GM21619 (cell line): ENCODE measurements around the gene RALB.

Experiments used
- ATAC-seq: cut with Tn5 transposase; IDR thresholded peaks from one replicate; pipeline ENCODE4 v1.9.1; 2021; ENCODE audit not compliant: unreplicated experiment

RALB gene

DNA sequence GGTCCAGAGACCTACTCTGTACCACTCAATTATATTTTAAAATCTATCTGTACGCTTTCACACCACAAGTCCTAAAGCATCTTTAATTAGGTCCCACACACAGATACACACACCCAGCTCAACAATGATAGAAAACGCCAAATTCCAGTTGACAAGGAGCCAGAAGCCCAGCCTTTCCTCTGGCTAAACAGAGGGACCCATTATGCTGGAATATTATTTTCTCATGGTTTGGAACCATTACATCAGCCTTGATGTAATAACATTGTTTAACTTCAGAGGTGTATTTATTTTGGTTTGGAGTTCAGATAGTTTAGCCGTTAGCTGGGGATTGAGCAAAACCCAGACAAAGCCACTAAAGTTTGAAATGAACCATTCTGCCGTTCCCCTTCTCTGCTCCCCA is 79.3 kb downstream of the RALB start:
- no peak for ATAC-seq

DNA sequence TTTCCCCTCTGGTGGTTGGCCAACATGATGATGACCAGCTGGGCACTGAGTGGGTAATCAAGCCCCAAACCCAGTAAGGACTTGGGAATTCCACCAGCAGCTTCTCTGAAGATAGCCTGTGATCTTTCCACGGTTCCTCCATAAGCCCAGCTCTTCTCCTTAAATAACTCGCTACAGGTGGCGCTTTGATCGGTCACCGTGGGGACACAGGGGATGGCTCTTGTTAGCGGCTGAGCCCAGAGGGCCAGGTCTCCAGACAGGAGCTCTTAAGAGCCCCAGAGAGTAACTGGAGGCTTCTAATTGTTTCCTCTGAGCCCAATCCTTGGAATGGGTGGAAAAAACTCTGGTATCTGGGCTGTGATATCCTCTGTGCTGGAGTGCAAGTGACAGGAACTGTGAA is 79.7 kb downstream of the RALB start:
- no peak for ATAC-seq

DNA sequence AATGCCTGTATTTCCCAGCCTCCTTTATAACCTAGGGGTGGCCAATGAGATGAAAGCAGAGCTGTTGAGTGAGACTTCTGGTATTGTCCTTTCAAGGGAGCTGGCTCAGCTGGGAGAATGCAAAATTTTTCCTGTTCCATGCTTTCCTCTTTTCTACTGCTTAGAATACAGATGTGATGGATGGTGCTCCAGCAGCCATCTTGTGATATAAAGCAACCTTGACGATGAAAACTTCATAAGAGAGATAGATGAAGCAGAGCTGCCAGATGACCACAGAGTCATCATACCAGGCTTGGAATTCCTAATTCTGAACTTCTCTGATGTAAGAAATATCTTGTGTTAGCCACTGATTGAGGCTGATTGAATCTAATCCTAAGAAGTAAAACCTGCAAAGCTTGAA is 81.4 kb downstream of the RALB start:
- ATAC-seq, result no peak

DNA sequence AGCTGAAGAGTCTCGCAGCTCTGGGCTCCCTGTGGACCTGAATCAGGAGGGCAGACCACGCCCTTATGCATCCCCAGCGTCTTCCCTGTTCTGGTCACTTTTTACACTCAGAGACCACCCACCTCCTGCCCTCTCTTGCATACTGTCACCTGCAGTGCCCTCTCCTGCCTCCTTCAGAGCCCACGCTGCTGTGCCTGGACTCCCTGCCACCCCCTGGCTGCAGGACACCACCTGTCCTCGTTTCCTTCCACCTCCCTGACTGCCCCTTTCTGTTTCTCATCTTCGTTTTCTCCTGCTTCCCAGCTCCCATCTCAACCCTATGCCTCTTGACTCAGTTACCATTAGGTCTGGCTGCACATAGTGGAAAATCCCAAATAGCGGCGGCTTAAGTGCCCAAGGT is 84.1 kb downstream of the RALB start:
- ATAC-seq, result no peak

DNA sequence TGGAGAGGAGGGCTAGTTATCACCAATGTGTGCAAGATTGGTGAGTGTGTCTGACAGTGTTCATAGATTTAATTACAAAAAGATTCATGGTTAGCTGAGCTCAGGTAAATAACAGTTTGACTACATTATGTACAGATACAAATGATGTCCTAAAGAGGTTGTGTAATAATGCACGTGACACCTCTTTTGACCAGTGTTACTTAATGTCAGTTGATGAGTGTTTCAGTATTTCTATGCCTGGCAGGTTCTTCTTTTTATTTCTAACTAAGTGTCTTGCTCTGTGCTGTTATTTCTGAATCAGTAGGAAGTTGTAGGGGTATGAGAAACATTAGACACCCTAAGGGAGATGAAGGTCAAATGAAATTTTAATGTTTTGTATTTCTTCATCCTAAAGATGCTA is 85.4 kb downstream of the RALB start:
- ATAC-seq, result no peak

DNA sequence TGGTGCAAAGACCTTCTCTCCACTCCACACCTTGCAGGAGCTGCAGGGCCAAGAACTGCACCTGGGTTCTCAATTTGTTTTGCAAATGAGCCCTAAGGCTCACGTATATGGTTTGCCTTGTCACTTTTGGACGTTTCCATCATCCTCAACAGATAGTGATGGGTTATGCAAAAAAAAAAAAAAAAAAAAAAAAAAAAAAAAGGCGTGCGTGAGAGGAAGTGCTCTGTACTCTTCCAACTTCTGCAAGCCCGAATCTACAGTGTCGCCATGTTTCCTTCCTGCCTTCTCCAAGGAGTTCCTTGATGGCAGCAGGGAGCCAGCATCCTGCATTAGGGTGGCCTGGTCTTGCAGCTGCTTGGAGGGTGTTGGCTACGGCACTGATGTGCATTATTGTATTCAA is 89.3 kb downstream of the RALB start:
- ATAC-seq, result no peak

DNA sequence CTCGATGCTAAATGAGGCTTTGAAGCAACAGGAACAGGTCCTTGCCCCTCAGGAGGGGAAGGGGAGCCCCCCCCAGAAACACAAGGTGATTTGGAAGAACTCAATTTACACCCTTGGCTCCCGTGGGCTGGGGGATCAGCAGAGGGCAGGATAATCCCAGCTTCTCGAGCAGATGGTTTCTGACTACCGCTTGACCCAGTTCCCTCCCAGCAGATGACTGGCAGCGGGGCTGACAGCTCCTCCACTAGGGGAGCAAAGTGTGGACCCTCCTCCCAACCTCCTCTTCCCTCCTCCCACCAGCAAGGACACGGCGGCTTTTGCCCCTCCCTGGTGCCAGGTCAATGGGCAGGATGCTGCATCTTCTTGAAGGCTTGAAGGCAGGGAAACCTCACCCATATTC is 89.8 kb downstream of the RALB start:
- no peak for ATAC-seq

DNA sequence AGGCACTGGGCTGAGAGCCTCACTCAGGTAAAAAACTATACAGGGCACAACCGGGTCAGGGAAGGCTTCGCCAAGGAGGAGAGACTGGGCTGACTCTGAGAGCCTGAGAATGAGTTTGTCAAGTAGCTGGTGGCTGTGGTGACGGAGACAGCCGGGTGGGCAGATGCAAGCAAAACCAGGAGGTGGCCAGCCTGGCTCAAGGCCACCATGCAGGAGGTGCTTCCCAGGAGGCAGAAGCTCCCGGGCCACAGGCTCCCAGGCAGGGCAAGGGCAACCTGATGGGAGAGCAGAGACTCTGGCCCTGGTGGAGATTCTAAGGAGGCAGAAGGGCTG is 90.4 kb downstream of the RALB start:
- ATAC-seq, result no peak

DNA sequence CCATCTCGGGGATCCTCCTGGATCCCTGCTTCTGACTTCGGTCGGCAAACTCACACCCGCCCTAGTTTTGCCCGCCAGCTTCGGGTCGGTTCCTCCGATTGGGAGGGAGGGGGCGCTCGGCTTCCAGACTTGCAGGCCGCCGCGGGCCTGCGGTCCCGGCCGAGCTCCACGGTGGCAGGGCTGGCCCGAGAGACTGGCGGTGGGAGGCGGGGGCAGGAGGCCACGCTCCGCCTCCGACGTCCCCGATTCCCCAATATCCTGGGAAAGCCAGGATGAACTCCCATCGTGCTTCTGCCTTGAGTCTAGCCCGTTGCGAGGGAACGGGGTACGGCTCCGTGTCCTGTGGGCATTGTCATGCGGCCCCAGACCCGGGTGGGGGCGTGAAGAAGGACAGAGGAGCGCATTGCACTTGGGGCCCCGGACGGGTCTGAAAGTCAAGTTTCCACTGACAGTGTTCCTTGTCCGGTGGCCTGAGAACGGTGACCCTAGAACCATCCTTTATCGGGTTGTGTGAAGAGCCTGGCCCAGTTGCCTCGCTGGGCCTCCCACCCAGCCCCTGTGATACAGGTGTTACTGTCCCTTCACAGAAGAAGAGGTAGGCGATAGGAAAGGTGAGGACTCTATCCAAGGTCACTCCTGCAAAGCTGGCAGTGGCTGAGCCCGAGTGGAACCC is 90.9 kb downstream of the RALB start:
- no peak for ATAC-seq
